HG03460 (cell line): ENCODE results near the gene PID1.
"Not testable (repeated sequence)": the region's sequence is repeated elsewhere in the genome, so short reads cannot be mapped to it uniquely, and the experiment has no call there.

ENCODE experiments used
- ATAC-seq: cut with Tn5 transposase; IDR thresholded peaks from one replicate; pipeline ENCODE4 v1.9.1; 2021; ENCODE audit not compliant: unreplicated experiment

Gene PID1

GRCh38 chr2:229084447-229084846, 186.6 kb downstream of the PID1 start:
- ATAC-seq, result no peak

GRCh38 chr2:229083606-229084340, 187.3 kb downstream of the PID1 start:
- ATAC-seq, result no peak

DNA sequence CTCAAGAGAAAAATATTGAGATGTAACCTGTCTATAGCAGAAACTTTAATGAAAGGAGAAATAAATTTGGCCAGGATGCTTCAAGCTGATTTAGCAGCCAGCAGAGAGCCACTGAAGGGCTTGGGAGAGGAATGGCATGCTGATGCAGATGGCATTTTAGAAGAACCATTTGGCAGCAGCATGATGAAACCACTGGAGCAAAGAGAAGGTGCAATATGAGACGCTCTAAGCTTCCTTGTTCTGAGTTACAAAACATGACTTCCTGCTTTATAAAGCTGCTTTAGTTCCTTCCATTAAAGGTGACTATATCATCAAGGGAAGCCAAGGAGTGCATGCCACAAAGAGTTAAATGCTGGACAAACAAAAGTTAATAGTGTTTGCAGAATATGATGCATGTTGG, 189.7 kb downstream of the PID1 start:
- no peak for ATAC-seq

DNA sequence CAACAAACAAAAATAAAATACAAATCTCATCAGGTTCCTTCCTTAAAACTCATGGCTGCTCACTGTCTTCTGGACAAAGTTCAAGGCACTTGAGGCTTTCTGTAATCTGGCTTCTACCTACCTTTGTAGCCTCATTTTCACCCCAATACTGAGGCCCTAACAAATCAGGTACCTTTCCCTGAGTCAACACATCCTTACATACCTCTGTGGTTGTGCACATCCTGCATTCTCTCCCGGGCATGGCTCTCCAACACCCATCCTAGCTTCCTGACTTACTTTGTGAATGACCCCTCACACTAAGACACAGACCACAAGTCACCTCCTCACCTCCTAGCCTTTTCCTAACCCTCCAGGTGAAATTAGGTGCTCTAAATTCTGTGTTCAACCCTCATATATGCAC, 190.9 kb downstream of the PID1 start:
- no peak for ATAC-seq

GRCh38 chr2:229076886-229077285, 194.2 kb downstream of the PID1 start:
- not testable (repeated sequence) for ATAC-seq

DNA sequence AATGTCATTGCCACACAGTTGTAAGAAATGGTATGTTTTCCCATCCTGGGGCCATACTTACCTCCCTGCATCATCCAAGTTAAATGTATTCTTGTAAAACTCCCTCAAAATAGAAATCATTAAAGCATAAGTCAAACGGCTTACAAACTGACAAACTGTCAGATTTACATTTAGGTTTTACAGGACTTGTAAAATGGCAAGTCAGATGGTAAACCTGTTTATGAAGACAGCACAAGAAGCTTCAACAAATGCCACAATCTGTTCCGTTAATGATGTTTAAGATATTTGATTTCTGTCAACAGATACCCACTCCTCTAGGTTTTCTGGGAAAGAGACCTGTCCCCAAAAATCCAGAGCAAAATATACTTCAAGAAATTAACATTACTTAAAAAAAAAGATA, 197.2 kb downstream of the PID1 start:
- no peak for ATAC-seq

GRCh38 chr2:229071292-229071976, 199.7 kb downstream of the PID1 start:
- ATAC-seq, result no peak

DNA sequence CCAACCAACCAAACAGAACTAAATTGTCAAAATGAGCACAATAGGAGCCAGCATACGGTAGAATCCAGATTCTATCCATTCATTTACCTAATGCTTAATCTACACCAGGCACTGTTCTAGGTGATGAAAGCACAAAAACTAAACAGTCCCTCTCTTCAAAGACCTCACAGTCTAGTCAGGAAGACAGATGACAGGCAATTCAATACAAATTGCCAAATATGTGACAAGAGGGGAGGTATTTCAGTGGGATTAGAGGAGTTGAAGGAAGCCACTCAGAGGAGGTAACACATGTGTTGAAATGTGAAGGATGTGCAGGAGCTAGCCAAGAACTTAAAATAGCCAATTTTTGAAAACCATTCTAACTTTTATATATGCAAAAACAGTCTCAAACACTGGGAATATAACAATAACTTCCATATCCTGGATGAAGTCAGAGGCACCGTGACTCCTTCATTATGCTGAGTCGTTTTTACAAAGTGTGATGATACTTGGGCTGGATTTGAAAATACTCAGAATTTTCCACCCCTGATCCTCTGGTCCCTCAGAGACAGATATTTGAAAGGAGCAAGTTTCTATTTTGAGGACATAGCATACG, 204.9 kb downstream of the PID1 start:
- no peak for ATAC-seq

- no peak for ATAC-seq
Measured at GRCh38 chr2:229064749-229065148, 206.3 kb downstream of the PID1 start.

- ATAC-seq, result no peak
Measured at GRCh38 chr2:229060147-229060546, 210.9 kb downstream of the PID1 start.

- ATAC-seq, result no peak
Measured at GRCh38 chr2:229059331-229060033, 211.6 kb downstream of the PID1 start.

DNA sequence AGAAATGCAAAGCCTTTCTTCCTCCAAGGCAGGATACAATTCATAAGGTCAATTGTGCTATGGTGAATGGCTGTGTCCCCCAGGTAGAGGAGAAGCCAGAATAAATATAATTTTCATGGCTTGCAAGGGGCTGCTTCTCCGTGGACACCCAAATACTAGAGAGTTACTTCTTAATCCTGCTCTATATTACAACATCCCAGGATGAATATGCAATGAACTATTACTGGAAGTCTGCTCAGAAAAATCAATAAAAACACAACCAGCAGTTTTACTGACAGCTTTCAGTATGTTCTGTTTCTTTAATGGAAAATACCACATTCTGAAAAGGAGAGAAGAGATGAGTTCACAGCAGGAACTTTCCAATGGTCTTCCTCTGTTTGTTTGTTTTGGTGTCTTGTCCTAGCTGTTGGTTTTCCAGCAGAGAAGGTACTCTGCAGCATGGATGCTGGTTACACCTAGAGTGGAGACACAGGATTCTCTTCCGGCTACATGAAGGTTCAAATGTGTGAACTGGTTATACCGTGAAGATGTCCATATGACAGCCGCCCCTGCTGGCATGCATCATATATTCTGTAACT, 213.0 kb downstream of the PID1 start:
- no peak for ATAC-seq

DNA sequence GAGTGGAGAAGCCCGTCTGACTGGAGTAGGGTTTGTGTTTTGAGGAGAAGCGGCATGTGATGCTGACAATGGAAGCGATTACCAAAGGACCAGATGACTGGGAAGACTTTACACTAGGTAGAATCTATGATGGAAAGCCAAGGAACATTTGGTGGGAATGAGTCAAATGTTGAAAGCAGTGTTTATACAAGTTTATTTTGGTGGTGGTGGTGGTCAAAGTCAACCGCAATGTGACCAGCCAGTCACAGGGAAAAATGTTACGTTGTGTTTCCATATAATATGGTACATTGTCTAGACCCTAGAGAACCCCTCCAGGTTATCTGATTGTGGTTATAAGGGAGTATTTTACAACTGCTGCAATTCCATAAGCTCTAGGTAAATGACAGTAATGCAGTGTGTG, 216.8 kb downstream of the PID1 start:
- no peak for ATAC-seq

DNA sequence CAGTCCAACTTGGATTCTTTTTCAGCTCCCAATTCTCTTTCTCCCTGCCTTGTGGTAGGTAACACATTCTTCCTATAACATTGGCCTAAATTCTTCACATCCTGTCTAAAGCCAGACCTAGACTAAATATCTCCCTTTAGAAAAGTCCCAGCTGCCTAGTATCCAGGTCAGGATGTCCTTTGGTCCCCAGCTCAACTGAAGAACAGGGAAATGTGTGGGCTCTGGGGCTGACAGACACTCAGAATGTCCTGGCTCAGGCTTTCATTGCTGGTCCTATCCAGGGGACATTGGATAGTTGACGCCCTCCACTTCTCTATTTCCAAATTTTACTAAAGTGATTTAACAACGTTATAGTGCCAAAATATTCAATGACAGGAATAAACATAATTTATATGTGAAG, 219.3 kb downstream of the PID1 start:
- ATAC-seq, result no peak

- no peak for ATAC-seq
Measured at GRCh38 chr2:229050133-229050532, 221.0 kb downstream of the PID1 start.

GRCh38 chr2:229048134-229048533, 223.0 kb downstream of the PID1 start:
- ATAC-seq, result no peak

DNA sequence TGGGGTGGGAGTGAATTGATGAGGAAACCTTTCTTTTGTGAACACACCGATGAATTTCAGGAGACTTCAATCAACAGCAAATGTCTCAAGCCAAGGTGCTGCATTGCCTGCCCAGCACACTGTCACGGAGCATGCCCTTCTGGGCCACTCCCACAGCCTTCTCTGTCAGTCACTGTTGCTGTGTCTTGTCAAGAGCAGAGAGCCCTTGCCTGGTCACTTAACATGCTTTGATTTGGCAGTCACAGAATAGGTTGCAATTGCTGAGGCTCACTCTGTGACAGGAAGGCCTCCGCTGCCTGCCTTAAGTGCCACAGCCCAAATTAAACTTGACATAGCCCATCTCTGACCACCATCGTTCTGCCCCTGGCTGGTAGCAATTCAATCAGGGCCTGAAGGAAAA, 225.4 kb downstream of the PID1 start:
- no peak for ATAC-seq

DNA sequence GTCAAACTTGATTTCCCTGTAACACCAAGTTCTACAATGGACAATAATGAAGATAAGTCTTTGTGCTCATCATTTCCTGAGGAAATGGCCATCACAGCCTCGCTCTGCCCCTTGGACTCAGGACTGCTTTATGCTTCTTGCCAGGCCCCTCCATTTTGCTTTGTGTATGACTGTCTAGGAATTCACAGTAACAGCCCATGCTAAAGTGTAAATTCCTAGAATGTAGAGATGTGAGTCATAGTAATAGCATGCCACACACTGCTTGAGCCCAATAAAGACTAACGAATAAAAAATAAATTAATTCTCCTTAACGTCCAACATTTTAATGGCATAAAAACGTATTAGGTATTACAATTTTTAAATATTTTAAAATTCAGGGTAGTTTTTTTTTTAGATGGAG, 226.5 kb downstream of the PID1 start:
- no peak for ATAC-seq

GRCh38 chr2:229043681-229044080, 227.4 kb downstream of the PID1 start:
- ATAC-seq, result no peak

GRCh38 chr2:229042349-229042748, 228.7 kb downstream of the PID1 start:
- no peak for ATAC-seq

GRCh38 chr2:229041691-229042090, 229.4 kb downstream of the PID1 start:
- no peak for ATAC-seq
